22Rv1 (cell line): ENCODE data around the gene IFNAR1.

ENCODE experiments used
- ZFX ChIP-seq: fragments of 450-650 bp; IDR thresholded peaks from 2 replicates; pipeline ENCODE4 v1.6.1; 2017; ENCODE audit warnings: antibody characterized with exemption, borderline replicate concordance
- TF ChIP-seq, protein P1 (sequence below): fragments of 450-650 bp; IDR thresholded peaks from 2 replicates; pipeline ENCODE4 v1.5.1; 2017; ENCODE audit warnings: mild to moderate bottlenecking

GRCh38 chr21:33396951-33397350, 72.2 kb downstream of the IFNAR1 start:
- TF ChIP-seq, protein P1, sequence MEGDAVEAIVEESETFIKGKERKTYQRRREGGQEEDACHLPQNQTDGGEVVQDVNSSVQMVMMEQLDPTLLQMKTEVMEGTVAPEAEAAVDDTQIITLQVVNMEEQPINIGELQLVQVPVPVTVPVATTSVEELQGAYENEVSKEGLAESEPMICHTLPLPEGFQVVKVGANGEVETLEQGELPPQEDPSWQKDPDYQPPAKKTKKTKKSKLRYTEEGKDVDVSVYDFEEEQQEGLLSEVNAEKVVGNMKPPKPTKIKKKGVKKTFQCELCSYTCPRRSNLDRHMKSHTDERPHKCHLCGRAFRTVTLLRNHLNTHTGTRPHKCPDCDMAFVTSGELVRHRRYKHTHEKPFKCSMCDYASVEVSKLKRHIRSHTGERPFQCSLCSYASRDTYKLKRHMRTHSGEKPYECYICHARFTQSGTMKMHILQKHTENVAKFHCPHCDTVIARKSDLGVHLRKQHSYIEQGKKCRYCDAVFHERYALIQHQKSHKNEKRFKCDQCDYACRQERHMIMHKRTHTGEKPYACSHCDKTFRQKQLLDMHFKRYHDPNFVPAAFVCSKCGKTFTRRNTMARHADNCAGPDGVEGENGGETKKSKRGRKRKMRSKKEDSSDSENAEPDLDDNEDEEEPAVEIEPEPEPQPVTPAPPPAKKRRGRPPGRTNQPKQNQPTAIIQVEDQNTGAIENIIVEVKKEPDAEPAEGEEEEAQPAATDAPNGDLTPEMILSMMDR, result no peak
- TF ChIP-seq ZFX, result no peak
